GOT3 (cell line): ENCODE measurements around the gene PLEKHH1.

ENCODE experiments used
- DNase-seq: peaks from one replicate; lab custom pipeline; 2025; ENCODE audit warnings: mixed read lengths; lab: John Stamatoyannopoulos, UW

PLEKHH1 gene

GRCh38 chr14:67630186-67630585, 97.1 kb downstream of the PLEKHH1 start:
- DNase-seq = no peak

- no peak for DNase-seq
Measured at GRCh38 chr14:67630938-67631337, 97.8 kb downstream of the PLEKHH1 start.

GRCh38 chr14:67633451-67634147, 100.5 kb downstream of the PLEKHH1 start:
- DNase-seq = no peak

GRCh38 chr14:67636361-67636919, 103.3 kb downstream of the PLEKHH1 start:
- DNase-seq = no peak

- no peak for DNase-seq
Measured at GRCh38 chr14:67638642-67639041, 105.6 kb downstream of the PLEKHH1 start.
